ENCODE results near the gene RHOT1.
"Not testable (repeated sequence)": the region's sequence is repeated elsewhere in the genome, so short reads cannot be mapped to it uniquely, and the experiment has no call there.

RHOT1 gene

GRCh38 chr17:32124985-32125847, 17.1 kb upstream of the RHOT1 start:
- DNase-seq, result no peak

DNA sequence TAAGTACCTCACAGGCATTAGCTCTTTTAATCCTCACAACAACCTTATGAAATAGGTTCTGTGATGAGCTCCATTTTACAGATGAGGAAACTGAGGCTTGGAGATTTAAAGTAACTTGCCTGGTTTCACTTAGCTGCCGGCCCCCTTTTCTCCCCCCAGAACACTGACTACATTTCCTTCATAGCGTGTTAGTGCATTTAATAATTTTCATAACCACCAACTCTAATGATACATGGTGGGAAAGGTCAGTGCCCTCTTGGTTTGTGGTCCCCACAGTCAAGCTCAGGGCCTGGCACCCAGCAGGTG, 16.5 kb upstream of the RHOT1 start:
- no peak for DNase-seq

DNA sequence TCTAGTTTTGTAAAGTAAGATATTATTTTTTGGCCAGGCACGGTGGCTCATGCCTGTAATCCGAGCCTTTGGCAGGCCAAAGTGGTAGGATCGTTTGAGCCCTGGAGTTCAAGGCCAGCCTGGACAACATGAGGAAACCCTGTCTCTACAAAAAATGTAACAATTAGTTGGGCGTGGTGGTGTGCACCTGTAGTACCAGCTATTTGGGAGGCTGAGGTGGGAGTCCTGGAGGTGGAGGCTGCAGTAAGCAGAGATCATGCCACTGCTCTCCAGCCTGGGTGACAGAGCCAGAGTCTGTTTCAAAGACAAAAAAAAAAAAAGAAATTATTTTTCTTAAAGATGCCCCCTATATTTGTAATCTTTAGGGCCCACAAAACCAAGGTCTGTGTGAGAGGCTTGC, 16.0 kb upstream of the RHOT1 start:
- DNase-seq, result no peak

DNA sequence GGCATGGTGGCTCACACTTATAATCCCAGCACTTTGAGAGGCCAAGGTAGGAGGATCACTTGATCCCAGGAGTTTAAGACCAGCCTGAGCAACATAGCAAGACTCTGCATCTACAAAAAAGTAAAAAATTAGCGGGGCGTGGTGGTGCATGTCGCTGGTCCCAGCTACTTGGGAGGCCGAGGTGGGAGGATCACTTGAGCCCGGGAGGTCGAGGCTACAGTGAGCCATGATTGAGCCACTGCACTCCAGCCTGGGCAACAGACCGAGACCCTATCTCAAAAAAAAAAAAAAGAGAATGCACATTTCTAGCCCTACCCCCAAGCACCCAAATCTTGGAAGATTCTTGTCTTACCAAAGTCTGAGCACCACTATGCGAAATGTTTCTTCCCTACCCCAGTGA, 15.6 kb upstream of the RHOT1 start:
- DNase-seq, result no peak

DNA sequence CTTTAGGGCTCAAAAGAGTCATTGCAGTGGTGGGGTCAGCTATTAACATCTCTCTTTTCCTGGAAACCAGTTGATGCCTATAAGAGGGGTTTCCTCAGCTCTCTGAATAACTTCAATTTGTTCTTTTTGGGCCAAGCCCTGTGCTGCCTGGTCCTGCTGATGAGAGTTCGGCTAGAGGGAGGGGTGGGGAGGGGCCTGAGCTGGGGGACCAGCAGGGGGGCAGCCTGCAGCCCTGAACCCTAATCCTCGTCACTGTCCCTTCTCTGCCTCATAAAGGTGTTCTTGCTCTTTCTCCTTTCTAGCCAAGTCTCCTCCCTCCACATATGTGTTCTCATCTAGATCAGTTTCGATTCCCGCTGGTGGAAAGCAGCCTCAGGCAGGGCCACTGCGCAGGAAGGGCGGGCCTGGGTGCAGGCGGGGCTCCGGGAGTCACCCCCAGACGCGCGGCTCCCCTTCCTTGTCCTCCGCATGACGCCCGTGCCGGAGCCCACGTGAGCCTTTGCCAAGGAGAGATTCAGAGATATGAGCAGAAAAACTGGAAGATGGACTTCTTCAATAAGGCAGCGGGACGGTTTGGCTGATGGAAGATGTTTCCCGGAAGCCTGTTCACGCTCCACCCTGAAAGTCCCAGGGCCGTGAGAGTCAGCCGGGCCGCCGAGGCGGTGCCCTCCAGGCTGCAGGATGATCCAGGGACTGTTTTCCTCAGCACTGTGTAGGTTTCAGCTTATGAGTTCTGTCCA, 15.0 kb upstream of the RHOT1 start:
- DNase-seq, result peak; percentile 28 to 82 (median 70)

DNA sequence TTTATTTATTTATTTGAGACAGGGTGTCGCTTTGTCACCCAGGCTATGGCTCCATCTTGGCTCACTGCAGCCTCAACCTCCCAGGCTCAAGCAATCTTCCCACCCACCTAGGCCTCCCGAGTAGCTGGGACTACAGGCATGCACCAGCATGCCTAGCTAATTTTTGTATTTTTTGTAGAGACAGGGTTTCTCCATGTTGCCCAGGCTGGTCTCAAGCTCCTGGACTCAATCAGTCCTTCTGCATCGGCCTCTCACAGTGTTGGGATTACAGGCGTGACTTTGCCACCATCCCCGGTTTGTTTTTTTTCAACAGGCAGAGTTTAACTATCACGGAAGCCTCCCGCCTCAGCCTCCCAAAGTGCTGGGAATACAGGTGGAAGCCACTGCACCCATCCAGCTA, 13.8 kb upstream of the RHOT1 start:
- peak in 1 of 14 donors; percentile 13 for DNase-seq

DNA sequence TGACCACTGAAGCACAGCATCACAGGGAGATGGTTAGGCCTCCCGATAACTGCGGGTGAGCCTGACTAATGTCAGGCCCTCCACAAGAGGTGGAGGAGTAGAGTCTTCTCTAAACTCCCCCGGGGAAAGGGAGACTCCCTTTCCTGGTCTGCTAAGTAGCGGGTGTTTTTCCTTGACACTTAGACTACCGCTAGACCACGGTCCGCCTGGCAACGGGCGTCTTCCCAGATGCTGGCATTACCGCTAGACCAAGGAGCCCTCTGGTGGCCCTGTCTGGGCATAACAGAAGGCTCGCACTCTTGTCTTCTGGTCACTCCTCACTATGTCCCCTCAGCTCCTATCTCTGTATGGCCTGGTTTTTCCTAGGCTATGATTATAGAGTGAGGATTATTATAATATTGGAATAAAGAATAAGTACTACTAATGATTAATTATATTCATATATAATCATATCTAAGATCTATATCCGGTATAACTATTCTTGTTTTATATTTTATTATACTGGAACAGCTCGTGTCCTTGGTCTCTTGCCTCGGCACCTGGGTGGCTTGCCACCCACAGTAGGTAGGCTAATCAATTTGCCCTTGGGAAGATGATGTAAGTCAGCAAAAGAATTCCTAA, 6.7 kb upstream of the RHOT1 start:
- not testable (repeated sequence) for DNase-seq

DNA sequence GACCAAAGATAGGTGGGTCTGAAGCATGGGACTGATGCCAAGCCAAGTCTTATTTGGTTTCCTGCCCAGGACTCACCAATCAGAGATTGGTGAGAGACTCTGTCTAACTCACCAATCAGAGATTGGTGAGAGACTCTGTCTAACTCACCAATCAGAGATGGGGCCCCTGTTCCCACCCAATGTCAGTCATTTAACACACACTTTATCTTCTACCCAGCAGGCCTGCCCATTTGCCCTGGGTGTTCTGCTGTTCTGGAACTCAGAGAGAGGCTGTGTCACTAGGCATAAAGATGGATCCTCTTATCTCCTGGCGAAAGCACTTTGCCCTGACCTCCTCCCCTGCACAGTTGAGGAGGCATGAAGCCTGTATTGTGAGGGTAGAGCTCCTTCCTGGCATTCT, 5.4 kb upstream of the RHOT1 start:
- DNase-seq, result no peak

DNA sequence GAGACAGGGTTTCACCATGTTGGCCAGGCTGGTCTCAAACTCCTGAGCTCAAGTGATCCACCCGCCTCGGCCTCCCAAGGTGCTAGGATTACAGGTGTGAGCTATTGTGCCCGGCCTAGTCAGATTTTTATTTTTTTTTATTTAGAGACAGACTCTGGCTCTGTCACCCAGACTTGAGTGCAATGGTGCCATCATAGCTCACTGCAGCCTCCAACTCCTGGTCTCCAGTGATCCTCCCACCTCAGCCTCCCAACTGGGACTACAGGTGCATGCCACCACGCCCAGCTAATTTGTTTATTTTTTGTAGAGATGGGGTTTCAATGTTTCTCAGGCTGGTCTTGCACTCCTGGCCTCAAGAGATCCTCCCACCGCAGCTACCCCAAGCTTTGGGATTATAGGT, 2.8 kb upstream of the RHOT1 start:
- DNase-seq, result not testable (repeated sequence)

GRCh38 chr17:32141258-32141657, 1.0 kb upstream of the RHOT1 start:
- peak in 4 of 14 donors; percentile 2 to 39 (median 6) for DNase-seq

GRCh38 chr17:32141679-32142037, 644 bp upstream of the RHOT1 start:
- no peak for DNase-seq

DNA sequence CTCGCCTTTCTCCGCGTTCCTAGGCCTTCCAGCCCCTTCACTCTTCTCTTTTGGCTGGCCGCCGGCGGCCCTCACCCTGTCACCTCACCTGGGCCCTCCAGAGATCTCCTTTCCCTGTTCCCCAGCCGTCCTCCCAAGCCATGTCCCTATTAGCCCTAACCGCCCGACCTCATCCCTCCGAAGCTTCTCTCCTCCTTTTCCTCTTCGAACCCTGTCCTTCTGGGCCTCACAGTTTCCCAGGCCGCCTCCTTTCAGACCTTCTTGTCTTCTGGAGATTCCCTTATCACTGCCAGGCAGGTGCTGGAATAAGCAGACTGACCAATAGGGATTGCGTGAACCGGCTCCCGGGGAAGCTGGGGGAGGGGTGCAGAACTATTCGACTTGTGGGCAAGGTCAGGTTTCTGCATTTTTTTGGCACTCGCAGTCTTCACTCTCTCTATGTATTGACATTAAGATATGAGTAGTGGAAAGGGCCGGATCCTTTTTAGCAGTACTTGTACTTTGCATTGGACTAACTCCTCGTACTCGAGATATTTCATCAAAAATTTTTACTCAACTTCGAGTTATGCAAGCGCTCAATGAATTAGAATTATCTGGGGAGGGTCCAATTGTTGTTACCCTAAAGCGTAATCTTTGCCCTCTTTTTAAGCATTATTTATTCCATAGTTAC, 690 bp downstream of the RHOT1 start:
- peak in 9 of 14 donors; percentile 23 to 65 (median 50) for DNase-seq

DNA sequence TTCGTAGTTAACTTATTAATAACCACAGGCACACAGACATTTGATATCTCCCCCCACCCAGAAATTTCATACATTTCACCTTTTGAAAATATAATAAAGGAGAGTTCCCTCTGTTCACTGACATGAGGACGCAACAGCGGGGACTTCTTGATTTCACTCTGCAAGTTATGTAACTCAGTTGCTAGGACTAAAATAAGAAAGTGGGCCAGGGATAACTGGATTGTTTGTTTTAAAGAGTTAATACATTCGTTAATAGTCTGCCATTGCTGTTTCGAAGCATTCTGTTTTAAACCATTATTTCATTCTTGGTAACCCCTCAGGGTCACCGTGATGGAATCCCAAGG, 1.2 kb downstream of the RHOT1 start:
- DNase-seq, result no peak

- not testable (repeated sequence) for DNase-seq
Observed at GRCh38 chr17:32144442-32144841, 2.1 kb downstream of the RHOT1 start.

GRCh38 chr17:32148351-32148750, 6.0 kb downstream of the RHOT1 start:
- DNase-seq, result no peak

GRCh38 chr17:32150358-32150757, 8.1 kb downstream of the RHOT1 start:
- DNase-seq, result no peak

GRCh38 chr17:32152130-32152529, 9.8 kb downstream of the RHOT1 start:
- DNase-seq, result peak in 2 of 14 donors; percentile 7

- no peak for DNase-seq
Observed at GRCh38 chr17:32155896-32156295, 13.6 kb downstream of the RHOT1 start.

- no peak for DNase-seq
Observed at GRCh38 chr17:32156656-32157055, 14.4 kb downstream of the RHOT1 start.

GRCh38 chr17:32157225-32157624, 14.9 kb downstream of the RHOT1 start:
- DNase-seq, result no peak

- peak in 6 of 14 donors; percentile 20 to 54 (median 25) for DNase-seq
Observed at GRCh38 chr17:32158870-32159585, 16.7 kb downstream of the RHOT1 start.

Data from C1 segment of cervical spinal cord (tissue), 14 donors.